GM12891 (cell line): ENCODE measurements around the gene TMX2.

Source experiments
- POLR2A ChIP-seq: IDR thresholded peaks from 2 replicates; pipeline ENCODE4 v1.6.1; 2011; ENCODE audit warnings: low read depth, low read length, control low read depth
- POLR2AphosphoS5 ChIP-seq: IDR thresholded peaks from 2 replicates; pipeline ENCODE4 v1.6.1; 2011; ENCODE audit warnings: low read depth, low read length, control low read depth
- POU2F2 ChIP-seq: IDR thresholded peaks from 2 replicates; pipeline ENCODE4 v1.6.1; 2011; ENCODE audit warnings: low read depth, mild to moderate bottlenecking, control low read depth, low read length, moderate library complexity
- SPI1 ChIP-seq: IDR thresholded peaks from 2 replicates; pipeline ENCODE4 v1.6.1; 2011; ENCODE audit warnings: low read depth, low read length, control low read depth
- TAF1 ChIP-seq: IDR thresholded peaks from 2 replicates; pipeline ENCODE4 v1.6.1; 2011; ENCODE audit warnings: low read depth, low read length, control low read depth

DNA sequence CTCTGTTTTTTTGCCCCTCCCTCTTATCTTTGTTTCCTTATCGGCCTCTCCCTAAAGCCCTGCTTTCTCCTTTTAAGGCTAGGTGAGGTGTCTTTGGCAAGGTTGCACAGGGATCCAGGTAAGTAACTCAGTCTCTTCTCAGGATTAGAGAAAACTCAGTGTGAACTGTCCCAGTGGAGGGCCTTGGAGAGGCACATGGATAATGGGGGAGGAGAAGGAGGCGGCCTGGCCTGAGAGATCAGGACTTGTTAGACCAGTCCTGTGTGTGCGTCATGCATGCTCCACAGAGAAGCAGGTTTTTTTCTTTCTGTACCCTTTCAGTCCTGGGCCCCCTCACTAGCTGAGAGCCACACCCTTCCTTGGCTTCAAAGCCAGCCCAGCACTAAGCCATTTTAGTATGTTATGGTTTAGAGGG, 69.1 kb downstream of the TMX2 start:
- no peak for TF ChIP-seq POLR2A
- TF ChIP-seq TAF1: no peak
- TF ChIP-seq SPI1: no peak
- TF ChIP-seq POU2F2: no peak
- no peak for TF ChIP-seq POLR2AphosphoS5
